ENCODE measurements around the gene PCGF6.

DNA sequence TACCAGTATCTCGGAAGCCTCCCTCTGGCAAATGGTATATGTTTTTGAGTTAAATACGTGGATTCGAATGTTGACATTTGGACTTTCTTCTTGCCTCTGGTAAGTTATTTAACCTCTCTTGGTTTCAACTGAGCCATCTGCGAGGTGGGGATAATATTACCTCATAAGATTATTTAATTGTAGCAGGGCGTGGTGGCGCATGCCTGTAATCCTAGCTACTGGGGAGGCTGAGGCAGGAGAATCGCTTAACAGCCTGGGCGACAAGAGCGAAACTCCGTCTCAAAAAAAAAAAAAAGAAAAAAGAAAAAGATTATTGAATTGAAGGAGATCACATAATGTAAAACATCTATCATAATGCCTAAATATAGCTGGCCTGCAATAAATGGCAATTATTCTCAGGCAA, 16.4 kb upstream of the PCGF6 start:
- TF ChIP-seq ATF2 (CRISPR knock-in tag; IDR thresholded peaks at IDR 0.05; ENCODE audit: borderline replicate concordance, low read depth) (no peak), MAX (CRISPR knock-in tag; IDR thresholded peaks at IDR 0.05) (no peak), CTCF (IDR thresholded peaks at IDR 0.05) (no peak), PRDM15 (CRISPR knock-in tag; IDR thresholded peaks at IDR 0.05) (no peak), ATF1 (CRISPR knock-in tag; IDR thresholded peaks at IDR 0.05) (no peak), NFE2L1 (CRISPR knock-in tag; IDR thresholded peaks at IDR 0.05) (no peak), JAZF1 (CRISPR knock-in tag; IDR thresholded peaks at IDR 0.05) (no peak), TEAD4 (CRISPR knock-in tag; IDR thresholded peaks at IDR 0.05) (no peak), MLX (CRISPR knock-in tag; IDR thresholded peaks at IDR 0.05) (no peak)
